WTC11 (cell line): ENCODE measurements around the gene TMEM179.

Source experiments
- JUN ChIP-seq: sonication (generic); formaldehyde crosslinking; IDR thresholded peaks from 2 replicates; pipeline ENCODE4 v1.8.0; 2023; ENCODE audit warnings: mild to moderate bottlenecking, missing genetic modification reagents
- NFE2L1 ChIP-seq: sonication (generic); formaldehyde crosslinking; IDR thresholded peaks from 2 replicates; pipeline ENCODE4 v1.8.1; 2023; ENCODE audit warnings: missing genetic modification reagents
- NR2C2 ChIP-seq: sonication (generic); formaldehyde crosslinking; IDR thresholded peaks from 2 replicates; pipeline ENCODE4 v1.8.0; 2022; ENCODE audit warnings: mild to moderate bottlenecking, missing genetic modification reagents
- TEAD4 ChIP-seq: sonication (generic); formaldehyde crosslinking; IDR thresholded peaks from 2 replicates; pipeline ENCODE4 v1.8.0; 2022; ENCODE audit warnings: mild to moderate bottlenecking, missing genetic modification reagents
- ZNF232 ChIP-seq: sonication (generic); formaldehyde crosslinking; IDR thresholded peaks from 2 replicates; pipeline ENCODE4 v1.8.0; 2022; ENCODE audit warnings: mild to moderate bottlenecking, missing genetic modification reagents
- ZNF423 ChIP-seq: fragments of 250-450 bp; sonication (Bioruptor Pico); IDR thresholded peaks from 2 replicates; pipeline ENCODE4 v2.1.2; 2022; ENCODE audit warnings: mild to moderate bottlenecking, moderate library complexity
- TF ChIP-seq, protein P1 (sequence below): fragments of 200-600 bp; IDR thresholded peaks from 2 replicates; pipeline ENCODE4 v1.8.0; 2022; ENCODE audit warnings: antibody characterized with exemption
- TF ChIP-seq, protein P2 (sequence below): sonication (generic); formaldehyde crosslinking; IDR thresholded peaks from 2 replicates; pipeline ENCODE4 v1.8.1; 2023; ENCODE audit warnings: mild to moderate bottlenecking, missing genetic modification reagents, borderline replicate concordance
- TF ChIP-seq, protein P3 (sequence below): sonication (generic); formaldehyde crosslinking; IDR thresholded peaks from 2 replicates; pipeline ENCODE4 v1.8.0; 2022; ENCODE audit warnings: missing genetic modification reagents
- TF ChIP-seq, protein P4 (sequence below): sonication (generic); formaldehyde crosslinking; IDR thresholded peaks from 2 replicates; pipeline ENCODE4 v1.8.0; 2023; ENCODE audit warnings: missing genetic modification reagents
- TF ChIP-seq, protein P5 (sequence below): sonication (generic); formaldehyde crosslinking; IDR thresholded peaks from 2 replicates; pipeline ENCODE4 v1.8.1; 2023; ENCODE audit warnings: mild to moderate bottlenecking, missing genetic modification reagents
- TF ChIP-seq, protein P6 (sequence below): sonication (generic); formaldehyde crosslinking; IDR thresholded peaks from 2 replicates; pipeline ENCODE4 v1.8.0; 2022; ENCODE audit warnings: mild to moderate bottlenecking, missing genetic modification reagents
- TF ChIP-seq, protein P7 (sequence below): fragments of 250-450 bp; sonication (Bioruptor Pico); IDR thresholded peaks from 2 replicates; pipeline ENCODE4 v2.1.2; 2022; ENCODE audit warnings: mild to moderate bottlenecking, moderate library complexity

DNA sequence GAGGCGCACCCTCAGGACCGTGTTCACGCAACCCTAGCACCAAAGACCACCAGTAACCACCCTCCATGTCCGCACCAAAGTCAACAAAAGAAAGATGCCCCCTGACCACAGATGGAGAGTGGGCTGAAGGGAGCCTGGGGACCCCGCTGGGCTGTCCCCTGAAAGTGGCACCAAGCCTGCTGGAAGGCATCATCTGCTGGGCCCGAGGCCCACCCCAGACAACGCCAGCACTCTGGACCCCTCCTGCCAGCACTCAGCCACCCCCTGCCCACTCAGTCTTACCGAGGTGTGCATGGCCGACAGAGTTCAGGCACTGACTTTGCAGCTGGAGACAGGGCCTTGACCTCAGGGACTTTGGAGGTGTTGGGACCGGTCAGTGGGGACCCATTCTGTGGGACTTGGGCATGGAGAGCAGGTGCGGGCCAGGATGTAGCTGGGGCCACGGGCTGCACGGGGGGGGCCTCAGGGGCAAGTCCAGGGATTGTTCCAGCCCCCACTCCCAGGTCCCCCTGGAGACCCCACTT, 34.4 kb upstream of the TMEM179 start:
- TF ChIP-seq, protein P1, sequence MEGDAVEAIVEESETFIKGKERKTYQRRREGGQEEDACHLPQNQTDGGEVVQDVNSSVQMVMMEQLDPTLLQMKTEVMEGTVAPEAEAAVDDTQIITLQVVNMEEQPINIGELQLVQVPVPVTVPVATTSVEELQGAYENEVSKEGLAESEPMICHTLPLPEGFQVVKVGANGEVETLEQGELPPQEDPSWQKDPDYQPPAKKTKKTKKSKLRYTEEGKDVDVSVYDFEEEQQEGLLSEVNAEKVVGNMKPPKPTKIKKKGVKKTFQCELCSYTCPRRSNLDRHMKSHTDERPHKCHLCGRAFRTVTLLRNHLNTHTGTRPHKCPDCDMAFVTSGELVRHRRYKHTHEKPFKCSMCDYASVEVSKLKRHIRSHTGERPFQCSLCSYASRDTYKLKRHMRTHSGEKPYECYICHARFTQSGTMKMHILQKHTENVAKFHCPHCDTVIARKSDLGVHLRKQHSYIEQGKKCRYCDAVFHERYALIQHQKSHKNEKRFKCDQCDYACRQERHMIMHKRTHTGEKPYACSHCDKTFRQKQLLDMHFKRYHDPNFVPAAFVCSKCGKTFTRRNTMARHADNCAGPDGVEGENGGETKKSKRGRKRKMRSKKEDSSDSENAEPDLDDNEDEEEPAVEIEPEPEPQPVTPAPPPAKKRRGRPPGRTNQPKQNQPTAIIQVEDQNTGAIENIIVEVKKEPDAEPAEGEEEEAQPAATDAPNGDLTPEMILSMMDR = no peak
- no peak for TF ChIP-seq JUN
- TF ChIP-seq, protein P2, sequence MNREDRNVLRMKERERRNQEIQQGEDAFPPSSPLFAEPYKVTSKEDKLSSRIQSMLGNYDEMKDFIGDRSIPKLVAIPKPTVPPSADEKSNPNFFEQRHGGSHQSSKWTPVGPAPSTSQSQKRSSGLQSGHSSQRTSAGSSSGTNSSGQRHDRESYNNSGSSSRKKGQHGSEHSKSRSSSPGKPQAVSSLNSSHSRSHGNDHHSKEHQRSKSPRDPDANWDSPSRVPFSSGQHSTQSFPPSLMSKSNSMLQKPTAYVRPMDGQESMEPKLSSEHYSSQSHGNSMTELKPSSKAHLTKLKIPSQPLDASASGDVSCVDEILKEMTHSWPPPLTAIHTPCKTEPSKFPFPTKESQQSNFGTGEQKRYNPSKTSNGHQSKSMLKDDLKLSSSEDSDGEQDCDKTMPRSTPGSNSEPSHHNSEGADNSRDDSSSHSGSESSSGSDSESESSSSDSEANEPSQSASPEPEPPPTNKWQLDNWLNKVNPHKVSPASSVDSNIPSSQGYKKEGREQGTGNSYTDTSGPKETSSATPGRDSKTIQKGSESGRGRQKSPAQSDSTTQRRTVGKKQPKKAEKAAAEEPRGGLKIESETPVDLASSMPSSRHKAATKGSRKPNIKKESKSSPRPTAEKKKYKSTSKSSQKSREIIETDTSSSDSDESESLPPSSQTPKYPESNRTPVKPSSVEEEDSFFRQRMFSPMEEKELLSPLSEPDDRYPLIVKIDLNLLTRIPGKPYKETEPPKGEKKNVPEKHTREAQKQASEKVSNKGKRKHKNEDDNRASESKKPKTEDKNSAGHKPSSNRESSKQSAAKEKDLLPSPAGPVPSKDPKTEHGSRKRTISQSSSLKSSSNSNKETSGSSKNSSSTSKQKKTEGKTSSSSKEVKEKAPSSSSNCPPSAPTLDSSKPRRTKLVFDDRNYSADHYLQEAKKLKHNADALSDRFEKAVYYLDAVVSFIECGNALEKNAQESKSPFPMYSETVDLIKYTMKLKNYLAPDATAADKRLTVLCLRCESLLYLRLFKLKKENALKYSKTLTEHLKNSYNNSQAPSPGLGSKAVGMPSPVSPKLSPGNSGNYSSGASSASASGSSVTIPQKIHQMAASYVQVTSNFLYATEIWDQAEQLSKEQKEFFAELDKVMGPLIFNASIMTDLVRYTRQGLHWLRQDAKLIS (CRISPR knock-in tag) = no peak
- TF ChIP-seq, protein P3, sequence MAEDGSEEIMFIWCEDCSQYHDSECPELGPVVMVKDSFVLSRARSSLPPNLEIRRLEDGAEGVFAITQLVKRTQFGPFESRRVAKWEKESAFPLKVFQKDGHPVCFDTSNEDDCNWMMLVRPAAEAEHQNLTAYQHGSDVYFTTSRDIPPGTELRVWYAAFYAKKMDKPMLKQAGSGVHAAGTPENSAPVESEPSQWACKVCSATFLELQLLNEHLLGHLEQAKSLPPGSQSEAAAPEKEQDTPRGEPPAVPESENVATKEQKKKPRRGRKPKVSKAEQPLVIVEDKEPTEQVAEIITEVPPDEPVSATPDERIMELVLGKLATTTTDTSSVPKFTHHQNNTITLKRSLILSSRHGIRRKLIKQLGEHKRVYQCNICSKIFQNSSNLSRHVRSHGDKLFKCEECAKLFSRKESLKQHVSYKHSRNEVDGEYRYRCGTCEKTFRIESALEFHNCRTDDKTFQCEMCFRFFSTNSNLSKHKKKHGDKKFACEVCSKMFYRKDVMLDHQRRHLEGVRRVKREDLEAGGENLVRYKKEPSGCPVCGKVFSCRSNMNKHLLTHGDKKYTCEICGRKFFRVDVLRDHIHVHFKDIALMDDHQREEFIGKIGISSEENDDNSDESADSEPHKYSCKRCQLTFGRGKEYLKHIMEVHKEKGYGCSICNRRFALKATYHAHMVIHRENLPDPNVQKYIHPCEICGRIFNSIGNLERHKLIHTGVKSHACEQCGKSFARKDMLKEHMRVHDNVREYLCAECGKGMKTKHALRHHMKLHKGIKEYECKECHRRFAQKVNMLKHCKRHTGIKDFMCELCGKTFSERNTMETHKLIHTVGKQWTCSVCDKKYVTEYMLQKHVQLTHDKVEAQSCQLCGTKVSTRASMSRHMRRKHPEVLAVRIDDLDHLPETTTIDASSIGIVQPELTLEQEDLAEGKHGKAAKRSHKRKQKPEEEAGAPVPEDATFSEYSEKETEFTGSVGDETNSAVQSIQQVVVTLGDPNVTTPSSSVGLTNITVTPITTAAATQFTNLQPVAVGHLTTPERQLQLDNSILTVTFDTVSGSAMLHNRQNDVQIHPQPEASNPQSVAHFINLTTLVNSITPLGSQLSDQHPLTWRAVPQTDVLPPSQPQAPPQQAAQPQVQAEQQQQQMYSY (CRISPR knock-in tag) = no peak
- no peak for TF ChIP-seq ZNF423 (CRISPR knock-in tag)
- TF ChIP-seq, protein P4, sequence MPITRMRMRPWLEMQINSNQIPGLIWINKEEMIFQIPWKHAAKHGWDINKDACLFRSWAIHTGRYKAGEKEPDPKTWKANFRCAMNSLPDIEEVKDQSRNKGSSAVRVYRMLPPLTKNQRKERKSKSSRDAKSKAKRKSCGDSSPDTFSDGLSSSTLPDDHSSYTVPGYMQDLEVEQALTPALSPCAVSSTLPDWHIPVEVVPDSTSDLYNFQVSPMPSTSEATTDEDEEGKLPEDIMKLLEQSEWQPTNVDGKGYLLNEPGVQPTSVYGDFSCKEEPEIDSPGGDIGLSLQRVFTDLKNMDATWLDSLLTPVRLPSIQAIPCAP (CRISPR knock-in tag) = no peak
- no peak for TF ChIP-seq TEAD4 (CRISPR knock-in tag)
- no peak for TF ChIP-seq ZNF232 (CRISPR knock-in tag)
- TF ChIP-seq, protein P5, sequence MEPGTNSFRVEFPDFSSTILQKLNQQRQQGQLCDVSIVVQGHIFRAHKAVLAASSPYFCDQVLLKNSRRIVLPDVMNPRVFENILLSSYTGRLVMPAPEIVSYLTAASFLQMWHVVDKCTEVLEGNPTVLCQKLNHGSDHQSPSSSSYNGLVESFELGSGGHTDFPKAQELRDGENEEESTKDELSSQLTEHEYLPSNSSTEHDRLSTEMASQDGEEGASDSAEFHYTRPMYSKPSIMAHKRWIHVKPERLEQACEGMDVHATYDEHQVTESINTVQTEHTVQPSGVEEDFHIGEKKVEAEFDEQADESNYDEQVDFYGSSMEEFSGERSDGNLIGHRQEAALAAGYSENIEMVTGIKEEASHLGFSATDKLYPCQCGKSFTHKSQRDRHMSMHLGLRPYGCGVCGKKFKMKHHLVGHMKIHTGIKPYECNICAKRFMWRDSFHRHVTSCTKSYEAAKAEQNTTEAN (CRISPR knock-in tag) = no peak
- TF ChIP-seq NR2C2 = no peak
- TF ChIP-seq, protein P6, sequence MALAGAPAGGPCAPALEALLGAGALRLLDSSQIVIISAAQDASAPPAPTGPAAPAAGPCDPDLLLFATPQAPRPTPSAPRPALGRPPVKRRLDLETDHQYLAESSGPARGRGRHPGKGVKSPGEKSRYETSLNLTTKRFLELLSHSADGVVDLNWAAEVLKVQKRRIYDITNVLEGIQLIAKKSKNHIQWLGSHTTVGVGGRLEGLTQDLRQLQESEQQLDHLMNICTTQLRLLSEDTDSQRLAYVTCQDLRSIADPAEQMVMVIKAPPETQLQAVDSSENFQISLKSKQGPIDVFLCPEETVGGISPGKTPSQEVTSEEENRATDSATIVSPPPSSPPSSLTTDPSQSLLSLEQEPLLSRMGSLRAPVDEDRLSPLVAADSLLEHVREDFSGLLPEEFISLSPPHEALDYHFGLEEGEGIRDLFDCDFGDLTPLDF (CRISPR knock-in tag) = no peak
- TF ChIP-seq, protein P7, sequence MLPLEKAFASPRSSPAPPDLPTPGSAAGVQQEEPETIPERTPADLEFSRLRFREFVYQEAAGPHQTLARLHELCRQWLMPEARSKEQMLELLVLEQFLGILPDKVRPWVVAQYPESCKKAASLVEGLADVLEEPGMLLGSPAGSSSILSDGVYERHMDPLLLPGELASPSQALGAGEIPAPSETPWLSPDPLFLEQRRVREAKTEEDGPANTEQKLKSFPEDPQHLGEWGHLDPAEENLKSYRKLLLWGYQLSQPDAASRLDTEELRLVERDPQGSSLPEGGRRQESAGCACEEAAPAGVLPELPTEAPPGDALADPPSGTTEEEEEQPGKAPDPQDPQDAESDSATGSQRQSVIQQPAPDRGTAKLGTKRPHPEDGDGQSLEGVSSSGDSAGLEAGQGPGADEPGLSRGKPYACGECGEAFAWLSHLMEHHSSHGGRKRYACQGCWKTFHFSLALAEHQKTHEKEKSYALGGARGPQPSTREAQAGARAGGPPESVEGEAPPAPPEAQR = no peak
- TF ChIP-seq NFE2L1 (CRISPR knock-in tag) = no peak
